ENCODE measurements around the gene C7orf57. TPM values are rescaled to one million over a fixed set of nuclear protein-coding genes. Genes with fewer than 3 reads are reported as not detected.
"Not testable (repeated sequence)": the region's sequence is repeated elsewhere in the genome, so short reads cannot be mapped to it uniquely, and the experiment has no call there.

Gene C7orf57
- total RNA-seq, 1 experiment from 2014 or later, result 0.90 TPM

GRCh38 chr7:47999413-47999812, 35.9 kb upstream of the C7orf57 start (continued):
- TF ChIP-seq FOXJ3 (CRISPR knock-in tag; IDR thresholded peaks at IDR 0.05; ENCODE audit: borderline replicate concordance) (no peak), GABPB1 (CRISPR knock-in tag; IDR thresholded peaks at IDR 0.05) (no peak), FOXK1 (CRISPR knock-in tag; IDR thresholded peaks at IDR 0.05) (no peak), OVOL2 (CRISPR knock-in tag; IDR thresholded peaks at IDR 0.05; ENCODE audit: borderline replicate concordance) (no peak), IRF2 (CRISPR knock-in tag; IDR thresholded peaks at IDR 0.05; ENCODE audit: borderline replicate concordance, low read depth) (no peak)
- TF ChIP-seq, protein P1, sequence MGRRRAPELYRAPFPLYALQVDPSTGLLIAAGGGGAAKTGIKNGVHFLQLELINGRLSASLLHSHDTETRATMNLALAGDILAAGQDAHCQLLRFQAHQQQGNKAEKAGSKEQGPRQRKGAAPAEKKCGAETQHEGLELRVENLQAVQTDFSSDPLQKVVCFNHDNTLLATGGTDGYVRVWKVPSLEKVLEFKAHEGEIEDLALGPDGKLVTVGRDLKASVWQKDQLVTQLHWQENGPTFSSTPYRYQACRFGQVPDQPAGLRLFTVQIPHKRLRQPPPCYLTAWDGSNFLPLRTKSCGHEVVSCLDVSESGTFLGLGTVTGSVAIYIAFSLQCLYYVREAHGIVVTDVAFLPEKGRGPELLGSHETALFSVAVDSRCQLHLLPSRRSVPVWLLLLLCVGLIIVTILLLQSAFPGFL (CRISPR knock-in tag; IDR thresholded peaks at IDR 0.05; ENCODE audit: borderline replicate concordance), result no peak

GRCh38 chr7:48000164-48000563, 35.2 kb upstream of the C7orf57 start:
- H3K36me3 Mint-ChIP-seq; H3K27me3 Mint-ChIP-seq (ENCODE audit: low read depth); H3K4me1 Mint-ChIP-seq; DNase-seq (ENCODE audit: low spot score); H3K27ac Mint-ChIP-seq; ATAC-seq; H3K4me3 Mint-ChIP-seq; POLR2A ChIA-PET: not testable (repeated sequence)
- CTCF ChIA-PET, result interaction anchor here (1.2 to 1.6 kb wide), 2 partner anchors 8 to 111 kb away, joined by 3 to 4 read pairs; no protein-coding TSS in a partner anchor
- peaks cover 17% of the 10 kb centered on the region for H3K9me3 Mint-ChIP-seq

DNA sequence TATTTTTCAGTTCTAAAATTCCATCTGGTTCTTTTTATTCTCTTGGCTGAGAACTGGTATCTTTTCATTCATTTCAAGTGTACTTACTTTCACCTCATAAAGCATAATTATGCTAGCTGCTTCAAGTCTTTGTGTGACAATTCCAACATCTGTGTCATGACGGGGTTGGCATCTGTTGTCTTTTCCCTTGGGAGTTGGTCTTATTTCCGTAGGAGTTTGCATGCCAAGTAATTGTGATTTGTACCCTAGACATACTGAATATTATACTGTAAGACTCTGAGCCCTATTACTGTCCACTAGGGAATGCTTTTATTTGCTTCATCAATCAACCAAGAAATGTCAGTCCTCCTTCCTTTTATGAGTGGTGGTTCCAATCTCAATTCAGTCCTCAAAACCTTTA, 31.3 kb upstream of the C7orf57 start:
- H3K27me3 Mint-ChIP-seq (ENCODE audit: low read depth), result no peaks in the 10 kb centered on the region; the same call in 1 of the 2 replicates
- no peak for DNase-seq (ENCODE audit: low spot score)
- CTCF ChIA-PET, result interaction anchor here (1.4 kb wide), 1 partner anchor 12 kb away, joined by 5 read pairs; no protein-coding TSS in a partner anchor
- no peak for TF ChIP-seq ATF3 (CRISPR knock-in tag; conservative IDR thresholded peaks at IDR 0.05)
- TF ChIP-seq SMAD4 (CRISPR knock-in tag; IDR thresholded peaks at IDR 0.05), result no peak
- TF ChIP-seq ZNF138 (CRISPR knock-in tag; conservative IDR thresholded peaks at IDR 0.05), result no peak
- TF ChIP-seq JAZF1 (CRISPR knock-in tag; IDR thresholded peaks at IDR 0.05), result no peak
- TF ChIP-seq, protein P2, sequence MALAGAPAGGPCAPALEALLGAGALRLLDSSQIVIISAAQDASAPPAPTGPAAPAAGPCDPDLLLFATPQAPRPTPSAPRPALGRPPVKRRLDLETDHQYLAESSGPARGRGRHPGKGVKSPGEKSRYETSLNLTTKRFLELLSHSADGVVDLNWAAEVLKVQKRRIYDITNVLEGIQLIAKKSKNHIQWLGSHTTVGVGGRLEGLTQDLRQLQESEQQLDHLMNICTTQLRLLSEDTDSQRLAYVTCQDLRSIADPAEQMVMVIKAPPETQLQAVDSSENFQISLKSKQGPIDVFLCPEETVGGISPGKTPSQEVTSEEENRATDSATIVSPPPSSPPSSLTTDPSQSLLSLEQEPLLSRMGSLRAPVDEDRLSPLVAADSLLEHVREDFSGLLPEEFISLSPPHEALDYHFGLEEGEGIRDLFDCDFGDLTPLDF (CRISPR knock-in tag; IDR thresholded peaks at IDR 0.05), result no peak
- no peak for TF ChIP-seq TCF7 (CRISPR knock-in tag; IDR thresholded peaks at IDR 0.05; ENCODE audit: low read depth)
- TF ChIP-seq ZNF219 (CRISPR knock-in tag; IDR thresholded peaks at IDR 0.05; ENCODE audit: borderline replicate concordance), result no peak
- H3K36me3 Mint-ChIP-seq, result no peaks in the 10 kb centered on the region
- peaks cover 14% of the 10 kb centered on the region for H3K9me3 Mint-ChIP-seq
- POLR2A ChIA-PET, result no interaction called here
- H3K27ac Mint-ChIP-seq, result no peak overlapping the region
- H3K4me1 Mint-ChIP-seq, result peaks cover 13% of the 10 kb centered on the region
- H3K4me3 Mint-ChIP-seq, result no peak overlapping the region
- ATAC-seq, result no peak

GRCh38 chr7:48004638-48005037, 30.7 kb upstream of the C7orf57 start:
- ChIA-PET CTCF (interaction anchor here (1.4 kb wide), 1 partner anchor 13 kb away, joined by 5 read pairs; no protein-coding TSS in a partner anchor), POLR2A (no interaction called here)
- Mint-ChIP-seq H3K27ac (no peak overlapping the region), H3K36me3 (no peaks in the 10 kb centered on the region), H3K9me3 (peaks cover 14% of the 10 kb centered on the region), H3K4me1 (peaks cover 13% of the 10 kb centered on the region), H3K4me3 (no peak overlapping the region), H3K27me3 (ENCODE audit: low read depth) (no peaks in the 10 kb centered on the region; the same call in 1 of the 2 replicates)
- ATAC-seq, result no peak
- DNase-seq (ENCODE audit: low spot score), result no peak
- TF ChIP-seq ARID4B (CRISPR knock-in tag; IDR thresholded peaks at IDR 0.05; ENCODE audit: borderline replicate concordance), result no peak
- TF ChIP-seq CREM (CRISPR knock-in tag; IDR thresholded peaks at IDR 0.05), result no peak
- TF ChIP-seq USF2 (CRISPR knock-in tag; IDR thresholded peaks at IDR 0.05), result no peak
- TF ChIP-seq SMAD3 (CRISPR knock-in tag; IDR thresholded peaks at IDR 0.05; ENCODE audit: borderline replicate concordance), result no peak
- TF ChIP-seq ZNF138 (CRISPR knock-in tag; conservative IDR thresholded peaks at IDR 0.05), result no peak
- TF ChIP-seq, protein P3, sequence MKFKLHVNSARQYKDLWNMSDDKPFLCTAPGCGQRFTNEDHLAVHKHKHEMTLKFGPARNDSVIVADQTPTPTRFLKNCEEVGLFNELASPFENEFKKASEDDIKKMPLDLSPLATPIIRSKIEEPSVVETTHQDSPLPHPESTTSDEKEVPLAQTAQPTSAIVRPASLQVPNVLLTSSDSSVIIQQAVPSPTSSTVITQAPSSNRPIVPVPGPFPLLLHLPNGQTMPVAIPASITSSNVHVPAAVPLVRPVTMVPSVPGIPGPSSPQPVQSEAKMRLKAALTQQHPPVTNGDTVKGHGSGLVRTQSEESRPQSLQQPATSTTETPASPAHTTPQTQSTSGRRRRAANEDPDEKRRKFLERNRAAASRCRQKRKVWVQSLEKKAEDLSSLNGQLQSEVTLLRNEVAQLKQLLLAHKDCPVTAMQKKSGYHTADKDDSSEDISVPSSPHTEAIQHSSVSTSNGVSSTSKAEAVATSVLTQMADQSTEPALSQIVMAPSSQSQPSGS (CRISPR knock-in tag; IDR thresholded peaks at IDR 0.05; ENCODE audit: borderline replicate concordance, low read depth), result no peak
- no peak for TF ChIP-seq TEAD4 (CRISPR knock-in tag; IDR thresholded peaks at IDR 0.05)
- TF ChIP-seq NR3C1 (CRISPR knock-in tag; conservative IDR thresholded peaks at IDR 0.05; ENCODE audit: low read depth), result no peak
- no peak for TF ChIP-seq OVOL2 (CRISPR knock-in tag; IDR thresholded peaks at IDR 0.05; ENCODE audit: borderline replicate concordance)
- no peak for TF ChIP-seq CREB1 (CRISPR knock-in tag; IDR thresholded peaks at IDR 0.05)

Data from WTC11 (cell line).